ENCODE results near the gene AATK. TPM values are rescaled to one million over a fixed set of nuclear protein-coding genes. Genes with fewer than 3 reads are reported as not detected.

Gene AATK
- total and polyA plus RNA-seq, 2 experiments from 2014 or later = 0.25 to 1.6 TPM

GRCh38 chr17:81126281-81127132, 39.5 kb downstream of the AATK start:
- Histone ChIP-seq H3K27ac (no peak overlapping the region), H3K36me3 (ENCODE audit: low read depth) (no peaks in the 10 kb centered on the region), H3F3A (ENCODE audit: insufficient read depth) (no peaks in the 10 kb centered on the region), H3K4me3 (no peak overlapping the region), H3K4me2 (ENCODE audit: unreplicated experiment) (no peak overlapping the region), H3K4me1 (ENCODE audit: insufficient read depth) (no peaks in the 10 kb centered on the region), H3K9me2 (ENCODE audit: insufficient read depth) (no peaks in the 10 kb centered on the region), H2AFZ (no peak overlapping the region), H3K9ac (no peak overlapping the region), H3K9me3 (ENCODE audit: low read depth) (no peaks in the 10 kb centered on the region), H3K27me3 (replicated peaks; ENCODE audit: insufficient read depth) (peaks cover 5% of the 10 kb centered on the region), H3K79me2 (ENCODE audit: insufficient read depth) (no peaks in the 10 kb centered on the region), H4K20me1 (ENCODE audit: insufficient read depth) (no peaks in the 10 kb centered on the region)
- in situ Hi-C loops (cut with MboI) = no loop called here
- DNase-seq = no peak
- TF ChIP-seq EZH2phosphoT487 (IDR thresholded peaks at IDR 0.05; ENCODE audit: insufficient read depth, low read depth) (no peak), EZH2 (IDR thresholded peaks at IDR 0.05; ENCODE audit: insufficient read depth, poor library complexity, severe bottlenecking) (no peak)
- 51 to 52% methylated on average over 23 to 30 of the region's 34 CpGs for WGBS, 2 experiments (ENCODE audit: low coverage in 1 of 2, low lambda C conversion rate in 2 of 2, missing lambda C conversion rate in 2 of 2)

- H3K27me3 ChIP-seq (replicated peaks; ENCODE audit: insufficient read depth) = peaks cover 7% of the 10 kb centered on the region
- no peaks in the 10 kb centered on the region for H4K20me1 ChIP-seq (ENCODE audit: insufficient read depth)
- no peaks in the 10 kb centered on the region for H3F3A ChIP-seq (ENCODE audit: insufficient read depth)
- H3K4me2 ChIP-seq (ENCODE audit: unreplicated experiment) = no peak overlapping the region
- H3K79me2 ChIP-seq (ENCODE audit: insufficient read depth) = no peaks in the 10 kb centered on the region
- no peak overlapping the region for H3K27ac ChIP-seq
- TF ChIP-seq EZH2phosphoT487 (IDR thresholded peaks at IDR 0.05; ENCODE audit: insufficient read depth, low read depth) = no peak
- TF ChIP-seq EZH2 (IDR thresholded peaks at IDR 0.05; ENCODE audit: insufficient read depth, poor library complexity, severe bottlenecking) = no peak
- 7 to 14% methylated on average over 12 to 14 of the region's 14 CpGs for WGBS, 2 experiments (ENCODE audit: low coverage in 1 of 2, low lambda C conversion rate in 2 of 2, missing lambda C conversion rate in 2 of 2)
- no peaks in the 10 kb centered on the region for H3K36me3 ChIP-seq (ENCODE audit: low read depth)
- no peak overlapping the region for H3K9ac ChIP-seq
- no peaks in the 10 kb centered on the region for H3K9me2 ChIP-seq (ENCODE audit: insufficient read depth)
- no peaks in the 10 kb centered on the region for H3K4me1 ChIP-seq (ENCODE audit: insufficient read depth)
- no peak overlapping the region for H2AFZ ChIP-seq
- H3K9me3 ChIP-seq (ENCODE audit: low read depth) = no peaks in the 10 kb centered on the region
- in situ Hi-C loops (cut with MboI) = no loop called here
- H3K4me3 ChIP-seq = no peak overlapping the region
- DNase-seq = peak; percentile 52
These were observed 40.4 kb downstream of the AATK start for GRCh38 chr17:81125573-81126081.

GRCh38 chr17:81124377-81124776, 41.6 kb downstream of the AATK start:
- Histone ChIP-seq H3K79me2 (ENCODE audit: insufficient read depth) (no peaks in the 10 kb centered on the region), H3K27ac (no peak overlapping the region), H3F3A (ENCODE audit: insufficient read depth) (no peaks in the 10 kb centered on the region), H4K20me1 (ENCODE audit: insufficient read depth) (no peaks in the 10 kb centered on the region), H3K9me3 (ENCODE audit: low read depth) (no peaks in the 10 kb centered on the region), H3K4me3 (no peak overlapping the region), H2AFZ (no peak overlapping the region), H3K27me3 (replicated peaks; ENCODE audit: insufficient read depth) (peaks cover 7% of the 10 kb centered on the region), H3K9me2 (ENCODE audit: insufficient read depth) (no peaks in the 10 kb centered on the region), H3K4me1 (ENCODE audit: insufficient read depth) (no peaks in the 10 kb centered on the region), H3K9ac (no peak overlapping the region), H3K4me2 (ENCODE audit: unreplicated experiment) (no peak overlapping the region), H3K36me3 (ENCODE audit: low read depth) (no peaks in the 10 kb centered on the region)
- no peak for TF ChIP-seq EZH2 (IDR thresholded peaks at IDR 0.05; ENCODE audit: insufficient read depth, poor library complexity, severe bottlenecking)
- TF ChIP-seq EZH2phosphoT487 (IDR thresholded peaks at IDR 0.05; ENCODE audit: insufficient read depth, low read depth) = no peak
- WGBS, 2 experiments (ENCODE audit: low coverage in 1 of 2, low lambda C conversion rate in 2 of 2, missing lambda C conversion rate in 2 of 2) = 74 to 82% methylated on average over 17 to 18 of the region's 18 CpGs
- DNase-seq = no peak
- in situ Hi-C loops (cut with MboI) = no loop called here

GRCh38 chr17:81123052-81124048, 42.7 kb downstream of the AATK start:
- H3K4me2 ChIP-seq (ENCODE audit: unreplicated experiment) = no peak overlapping the region
- no peaks in the 10 kb centered on the region for H4K20me1 ChIP-seq (ENCODE audit: insufficient read depth)
- H3F3A ChIP-seq (ENCODE audit: insufficient read depth) = no peaks in the 10 kb centered on the region
- H3K4me1 ChIP-seq (ENCODE audit: insufficient read depth) = no peaks in the 10 kb centered on the region
- no peak for DNase-seq
- in situ Hi-C loops (cut with MboI) = no loop called here
- H3K36me3 ChIP-seq (ENCODE audit: low read depth) = no peaks in the 10 kb centered on the region
- WGBS, 2 experiments (ENCODE audit: low coverage in 1 of 2, low lambda C conversion rate in 2 of 2, missing lambda C conversion rate in 2 of 2) = 88 to 89% methylated on average over 34 to 36 of the region's 39 CpGs
- H3K9ac ChIP-seq = no peak overlapping the region
- no peak overlapping the region for H3K4me3 ChIP-seq
- TF ChIP-seq EZH2phosphoT487 (IDR thresholded peaks at IDR 0.05; ENCODE audit: insufficient read depth, low read depth) (no peak), EZH2 (IDR thresholded peaks at IDR 0.05; ENCODE audit: insufficient read depth, poor library complexity, severe bottlenecking) (no peak)
- H3K79me2 ChIP-seq (ENCODE audit: insufficient read depth) = no peaks in the 10 kb centered on the region
- no peaks in the 10 kb centered on the region for H3K9me3 ChIP-seq (ENCODE audit: low read depth)
- H3K27ac ChIP-seq = no peak overlapping the region
- H2AFZ ChIP-seq = no peak overlapping the region
- H3K27me3 ChIP-seq (replicated peaks; ENCODE audit: insufficient read depth) = peaks cover 7% of the 10 kb centered on the region
- H3K9me2 ChIP-seq (ENCODE audit: insufficient read depth) = no peaks in the 10 kb centered on the region
